Stimulated activated CD8-positive, alpha-beta memory T cell treated with anti-CD3 and anti-CD28 coated beads, Interleukin-2, amount 100 ng/mL, for 48 hours (primary cell): Measurements from ENCODE around the gene PURA.

Experiments used
- DNase-seq, 2 donors: peaks; one replicate each; pipeline ENCODE4 v3.0.0-alpha.2; 2020; ENCODE audit warnings: low read depth in 2 of 2

PURA gene

DNA sequence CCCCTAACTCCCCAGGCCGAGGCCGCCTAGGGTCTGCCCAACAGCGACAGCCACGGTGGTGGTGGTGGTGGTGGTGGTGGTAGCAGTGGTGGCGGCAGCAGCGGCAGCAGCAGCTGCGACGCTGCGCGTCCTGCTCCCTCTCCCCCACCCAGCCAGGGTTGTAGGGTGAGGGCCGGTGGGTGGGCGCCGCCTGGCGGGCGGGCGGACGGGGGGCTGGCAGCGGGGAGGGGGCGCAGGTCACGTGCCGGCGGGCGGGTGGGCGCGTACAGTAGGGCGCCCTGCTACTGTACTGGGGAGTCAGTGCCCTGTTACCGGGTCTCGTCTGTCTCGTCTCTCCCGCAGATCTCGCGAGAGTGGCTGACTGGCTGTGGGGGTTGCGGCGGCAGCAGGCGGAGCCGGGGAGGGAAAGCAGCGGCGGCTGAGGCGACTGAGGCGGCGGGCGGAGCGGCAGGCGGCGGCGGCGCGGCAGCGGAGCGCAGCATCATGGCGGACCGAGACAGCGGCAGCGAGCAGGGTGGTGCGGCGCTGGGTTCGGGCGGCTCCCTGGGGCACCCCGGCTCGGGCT, at the start of gene PURA:
Gene PURA, plus strand, starts transcription at position 411 of the 565 bp plus-strand sequence. Its CDS starts 73 bp downstream, at position 484.
- peak; percentile 90 to 94 for DNase-seq

GRCh38 chr5:140072812-140073211, 41.1 kb upstream of the PURA start:
- no peak for DNase-seq

- no peak for DNase-seq
Measured at GRCh38 chr5:140073296-140073695, 40.6 kb upstream of the PURA start.

DNA sequence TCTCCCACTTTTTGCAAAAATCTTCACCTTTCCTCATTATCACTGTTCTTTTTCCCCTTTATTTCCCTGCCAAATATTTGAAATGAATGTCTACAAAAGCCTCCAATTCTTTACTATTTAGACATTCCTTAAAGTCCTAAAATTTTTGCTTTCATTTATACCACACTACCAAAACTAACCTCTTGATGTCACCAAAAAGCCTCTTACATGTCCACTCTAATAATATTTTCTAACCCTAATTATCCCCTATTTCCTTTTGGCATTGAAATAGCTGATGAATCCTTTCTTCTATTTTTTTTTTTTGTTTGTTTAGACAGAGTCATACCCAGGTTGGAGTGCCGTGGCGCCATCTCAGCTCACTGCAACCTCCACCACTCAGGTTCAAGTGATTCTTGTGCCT, 38.5 kb upstream of the PURA start:
- no peak for DNase-seq

DNA sequence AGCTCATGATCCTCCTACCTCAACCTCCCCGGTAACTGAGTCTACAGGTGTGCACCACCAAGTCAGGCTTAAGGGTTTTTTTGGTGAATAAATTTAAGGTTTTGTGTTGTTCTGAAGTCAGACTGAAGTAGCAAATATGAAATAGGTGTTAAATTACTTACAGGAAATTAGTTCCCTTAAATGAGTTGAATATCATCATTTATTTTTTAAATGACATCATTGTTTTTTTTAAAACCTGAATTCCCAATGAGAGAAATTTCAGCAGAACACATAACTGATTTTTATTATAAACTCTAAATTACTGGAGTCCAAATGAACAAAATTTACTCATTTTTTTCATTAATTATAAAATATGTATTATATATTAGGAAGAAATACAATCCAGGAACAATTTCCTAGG, 37.8 kb upstream of the PURA start:
- DNase-seq = no peak

GRCh38 chr5:140076788-140077187, 37.1 kb upstream of the PURA start:
- no peak for DNase-seq

GRCh38 chr5:140083120-140083519, 30.8 kb upstream of the PURA start:
- DNase-seq = no peak

GRCh38 chr5:140083650-140084049, 30.3 kb upstream of the PURA start:
- no peak for DNase-seq

DNA sequence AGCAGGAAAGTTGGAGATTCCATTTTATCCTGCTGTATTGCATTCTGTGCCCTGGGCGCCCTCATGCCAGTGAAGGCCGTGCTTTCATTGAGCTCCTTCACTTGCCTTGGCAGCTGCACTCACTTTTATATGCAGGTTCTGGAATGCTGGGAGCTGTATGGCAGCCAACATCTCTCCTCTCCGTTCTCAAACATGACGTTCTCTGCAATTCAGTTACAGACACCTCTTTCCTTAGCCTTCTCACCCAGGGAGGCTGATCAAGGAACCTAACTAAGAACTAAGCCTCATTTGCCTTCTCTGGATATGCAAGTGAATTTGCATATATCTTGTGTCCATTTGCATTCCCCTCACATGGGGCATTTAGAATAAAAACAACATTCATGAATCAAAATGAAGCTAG, 29.4 kb upstream of the PURA start:
- no peak for DNase-seq

DNA sequence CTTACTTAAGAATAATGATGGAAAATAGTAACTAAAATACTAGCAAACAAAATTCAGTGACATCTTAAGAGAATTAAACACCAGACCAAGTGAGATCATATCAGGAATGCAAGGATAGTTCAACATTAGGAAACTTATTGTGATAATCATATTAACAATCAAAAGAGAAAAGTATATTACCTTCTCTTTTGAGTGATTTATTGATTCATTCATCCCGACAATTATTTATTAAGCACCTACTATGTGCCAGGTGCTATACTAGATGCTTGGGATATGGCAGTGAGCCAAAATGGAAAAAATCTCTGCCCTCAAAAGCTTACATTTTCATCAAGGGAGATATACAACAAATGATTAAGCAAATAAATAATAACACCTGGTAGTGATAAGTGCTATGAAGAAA, 23.7 kb upstream of the PURA start:
- no peak for DNase-seq

DNA sequence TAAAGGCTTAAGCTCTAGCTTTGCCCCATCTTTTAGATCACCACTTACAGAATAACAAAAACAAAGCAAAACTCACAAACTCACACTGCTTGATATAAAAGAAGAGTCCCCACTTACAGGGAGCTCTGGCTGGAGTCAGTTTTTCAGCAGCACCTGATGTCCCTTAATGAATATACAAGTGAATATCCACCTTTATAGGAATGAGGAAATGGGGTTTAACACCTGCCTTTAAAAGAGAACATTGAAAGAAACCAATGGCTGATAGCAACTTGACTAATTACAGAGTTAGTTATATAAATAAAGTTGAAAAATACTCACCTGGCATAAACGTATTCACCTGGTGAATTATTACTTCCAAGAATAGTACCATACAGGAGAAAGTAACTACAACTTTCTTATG, 20.7 kb upstream of the PURA start:
- no peak for DNase-seq

DNA sequence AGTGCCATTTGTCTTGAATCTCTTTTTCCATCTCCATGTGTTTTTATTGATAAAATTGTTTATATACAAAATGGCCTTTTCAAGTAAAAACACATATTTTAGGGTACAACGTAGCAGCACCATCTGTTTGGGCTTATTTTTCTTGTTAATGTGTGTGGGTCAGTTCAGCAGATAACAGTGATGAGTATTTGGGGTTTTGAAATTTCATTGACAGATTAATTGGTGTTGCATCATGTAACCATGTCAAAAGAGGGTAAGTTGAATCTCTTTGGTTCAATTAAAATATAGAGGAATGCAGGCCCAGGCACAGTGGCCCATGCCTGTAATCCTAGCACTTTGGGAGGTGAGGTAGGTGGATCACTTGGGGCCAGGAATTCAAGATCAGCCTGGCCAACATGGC, 20.0 kb upstream of the PURA start:
- DNase-seq = no peak

GRCh38 chr5:140094889-140095288, 19.0 kb upstream of the PURA start:
- no peak for DNase-seq

- no peak for DNase-seq
Measured at GRCh38 chr5:140101179-140101578, 12.7 kb upstream of the PURA start.

- DNase-seq = no peak
Measured at GRCh38 chr5:140103154-140103553, 10.8 kb upstream of the PURA start.

GRCh38 chr5:140104100-140104499, 9.8 kb upstream of the PURA start:
- no peak for DNase-seq

- no peak for DNase-seq
Measured at GRCh38 chr5:140106101-140106500, 7.8 kb upstream of the PURA start.

DNA sequence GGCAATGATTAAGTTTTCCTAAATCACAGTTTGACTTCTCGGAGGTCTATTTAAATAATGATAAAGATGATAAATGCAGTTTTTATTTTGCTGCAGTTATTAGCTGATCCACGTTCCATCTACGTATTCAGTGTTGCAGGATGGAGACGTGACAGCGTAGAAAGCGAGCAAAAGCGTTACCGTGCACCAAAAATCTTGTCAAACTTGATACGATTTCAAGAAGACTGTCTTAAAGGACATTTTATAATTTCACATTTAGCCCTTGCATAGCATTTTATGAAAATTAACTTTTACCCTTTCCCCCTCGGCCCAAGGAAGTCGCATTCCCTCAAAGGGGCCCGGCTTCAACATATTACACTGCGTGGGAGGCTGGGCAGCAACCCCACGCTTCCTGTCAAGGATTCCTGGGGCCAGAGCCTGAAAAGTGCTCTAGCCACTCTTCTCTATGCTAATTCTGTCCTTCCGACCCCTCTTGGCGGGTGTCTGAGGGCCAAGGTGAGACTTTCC, 7.1 kb upstream of the PURA start:
- DNase-seq = no peak

GRCh38 chr5:140107312-140108092, 6.4 kb upstream of the PURA start:
- peak; percentile 78 to 92 for DNase-seq

GRCh38 chr5:140108093-140109017, 5.6 kb upstream of the PURA start:
- DNase-seq = peak in 1 of 2 donors; percentile 28

DNA sequence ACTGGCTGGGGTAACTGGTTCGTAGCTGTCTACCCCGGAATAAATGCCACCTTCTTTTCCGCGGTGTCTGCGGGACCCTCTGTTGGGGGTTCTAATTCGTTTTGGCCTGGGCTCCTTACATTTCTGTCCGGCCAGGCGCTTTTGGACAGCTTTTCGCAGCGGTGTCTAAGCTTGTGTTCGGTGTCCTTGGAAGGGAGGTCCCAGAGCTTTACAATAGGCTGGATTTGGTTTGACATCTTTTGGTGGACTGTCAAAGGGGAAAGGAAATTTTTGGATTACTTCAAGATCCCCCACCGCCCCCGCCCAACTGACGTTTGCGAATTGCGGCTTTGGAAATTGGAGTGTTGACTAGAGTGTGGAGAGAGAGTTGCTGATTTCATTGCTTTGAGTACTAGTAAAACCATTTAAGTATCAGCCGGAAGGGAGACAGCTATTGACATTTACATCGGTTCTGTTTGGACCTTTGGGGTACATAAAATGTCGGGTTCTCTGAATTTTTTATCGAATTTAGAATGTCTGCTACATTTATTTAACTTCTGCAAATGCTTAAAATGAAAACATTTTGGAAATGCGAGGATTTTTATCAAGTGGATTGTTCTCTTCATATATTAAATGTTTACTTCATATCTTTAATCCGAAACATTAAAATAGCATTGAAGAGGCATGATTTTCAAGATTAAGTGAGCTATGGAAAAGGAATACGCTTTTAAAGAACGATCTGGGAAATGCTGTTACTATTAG, 4.7 kb upstream of the PURA start:
- DNase-seq = no peak
